SKM-1 treated with dmso at 0.1 percent for 144 hours (cell line): ENCODE results near the gene YAE1.
A peak's percentile ranks its signal among the peaks of the same experiment; 100 is the strongest.

ENCODE experiments used
- DNase-seq: peaks from one replicate; lab custom pipeline; 2025; ENCODE audit not compliant: unreplicated experiment; lab: John Stamatoyannopoulos, UW

YAE1 gene

GRCh38 chr7:39554583-39555165 lies 11.5 kb upstream of the YAE1 start:
- DNase-seq = no peak

GRCh38 chr7:39557222-39557621 lies 9.0 kb upstream of the YAE1 start:
- DNase-seq = no peak

- no peak for DNase-seq
Observed at GRCh38 chr7:39557911-39558310, 8.3 kb upstream of the YAE1 start.

- no peak for DNase-seq
Observed at GRCh38 chr7:39560408-39560807, 5.8 kb upstream of the YAE1 start.

- DNase-seq = no peak
Observed at GRCh38 chr7:39560997-39561396, 5.2 kb upstream of the YAE1 start.

- no peak for DNase-seq
Observed at GRCh38 chr7:39565538-39565937, 666 bp upstream of the YAE1 start.

GRCh38 chr7:39567294-39567693 lies 1.1 kb downstream of the YAE1 start:
- no peak for DNase-seq

- no peak for DNase-seq
Observed at GRCh38 chr7:39574673-39575349, 8.6 kb downstream of the YAE1 start.

GRCh38 chr7:39577229-39577874 lies 11.1 kb downstream of the YAE1 start:
- no peak for DNase-seq

- peak; percentile 88 for DNase-seq
Observed at GRCh38 chr7:39580149-39580874, 14.1 kb downstream of the YAE1 start.

- no peak for DNase-seq
Observed at GRCh38 chr7:39582536-39582935, 16.3 kb downstream of the YAE1 start.

GRCh38 chr7:39583539-39583938 lies 17.3 kb downstream of the YAE1 start:
- no peak for DNase-seq

GRCh38 chr7:39587393-39587792 lies 21.2 kb downstream of the YAE1 start:
- DNase-seq = no peak

GRCh38 chr7:39588416-39588815 lies 22.2 kb downstream of the YAE1 start:
- DNase-seq = no peak

GRCh38 chr7:39589323-39590111 lies 23.3 kb downstream of the YAE1 start:
- DNase-seq = peak; percentile 40

- DNase-seq = no peak
Observed at GRCh38 chr7:39592586-39592985, 26.4 kb downstream of the YAE1 start.

GRCh38 chr7:39594988-39595620 lies 28.9 kb downstream of the YAE1 start:
- DNase-seq = no peak

GRCh38 chr7:39602351-39602750 lies 36.1 kb downstream of the YAE1 start:
- DNase-seq = no peak

GRCh38 chr7:39603924-39604323 lies 37.7 kb downstream of the YAE1 start:
- DNase-seq = no peak

GRCh38 chr7:39605087-39605486 lies 38.9 kb downstream of the YAE1 start:
- no peak for DNase-seq

- no peak for DNase-seq
Observed at GRCh38 chr7:39606352-39606751, 40.1 kb downstream of the YAE1 start.
